Measurements from ENCODE around the gene FBXO7. TPM values are rescaled to one million over a fixed set of nuclear protein-coding genes. Genes with fewer than 3 reads are reported as not detected.

Gene FBXO7
- total RNA-seq, 2 experiments from 2014 or later, result 95.4 to 97.1 TPM

DNA sequence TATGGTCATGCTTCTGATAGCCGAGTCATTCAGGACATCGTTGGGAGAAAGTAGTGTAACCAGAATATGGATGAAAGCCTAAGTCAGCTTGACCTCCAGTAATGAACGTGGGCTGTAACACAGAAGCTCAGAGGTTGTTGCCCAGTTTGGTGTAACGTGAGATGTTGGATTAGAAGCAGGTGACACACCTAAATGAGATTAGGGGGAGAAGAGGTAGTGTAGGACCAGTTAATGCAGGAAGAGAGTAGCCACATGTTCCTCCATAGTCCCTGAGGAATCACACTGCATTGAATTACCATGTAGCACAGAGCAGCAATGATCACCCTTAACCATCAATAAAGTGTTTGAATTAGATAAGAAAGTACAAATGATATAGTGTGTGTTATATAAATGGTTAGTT, 20.4 kb downstream of the FBXO7 start:
- Mint-ChIP-seq H3K4me1 (no peaks in the 10 kb centered on the region), H3K4me3 (no peak overlapping the region), H3K27me3 (no peaks in the 10 kb centered on the region), H3K27ac (no peak overlapping the region), H3K36me3 (ENCODE audit: low read depth) (peaks cover 86% of the 10 kb centered on the region), H3K9me3 (no peaks in the 10 kb centered on the region)
- DNase-seq, result no peak
- ChIA-PET CTCF (interaction anchor here (0.6 kb wide), 1 partner anchor 365 kb away, joined by 3 read pairs; no protein-coding TSS in a partner anchor), POLR2A (interaction anchor here (0.7 kb wide), 1 partner anchor 19 kb away, joined by 3 read pairs; no protein-coding TSS in a partner anchor)

- CTCF ChIA-PET, result interaction anchor here (1.4 kb wide), 1 partner anchor 25 kb away, joined by 4 read pairs; the partner anchor contains the start of gene FBXO7
- POLR2A ChIA-PET, result no interaction called here
- no peaks in the 10 kb centered on the region for H3K4me1 Mint-ChIP-seq
Measured at GRCh38 chr22:32499666-32500065, 25.1 kb downstream of the FBXO7 start.

GRCh38 chr22:32501836-32502752, 27.5 kb downstream of the FBXO7 start:
- CTCF ChIA-PET, result no interaction called here
- Mint-ChIP-seq H3K36me3 (ENCODE audit: low read depth) (peaks cover 35% of the 10 kb centered on the region), H3K27me3 (no peaks in the 10 kb centered on the region), H3K9me3 (no peaks in the 10 kb centered on the region), H3K27ac (no peak overlapping the region), H3K4me3 (no peak overlapping the region), H3K4me1 (no peaks in the 10 kb centered on the region)
- POLR2A ChIA-PET, result interaction anchor here (0.7 to 1.0 kb wide), 2 partner anchors 27 to 28 kb away, joined by 3 read pairs; partner anchors contain the start of gene FBXO7
- no peak for DNase-seq

More at GRCh38 chr22:32499666-32500065, 25.1 kb downstream of the FBXO7 start:
- Mint-ChIP-seq H3K27ac (no peak overlapping the region), H3K36me3 (ENCODE audit: low read depth) (peaks cover 52% of the 10 kb centered on the region), H3K9me3 (no peaks in the 10 kb centered on the region), H3K27me3 (no peaks in the 10 kb centered on the region), H3K4me3 (no peak overlapping the region)
- DNase-seq, result no peak

GRCh38 chr22:32509045-32509444, 34.4 kb downstream of the FBXO7 start:
- H3K36me3 Mint-ChIP-seq (ENCODE audit: low read depth), result no peaks in the 10 kb centered on the region
- CTCF ChIA-PET, result no interaction called here
- POLR2A ChIA-PET, result no interaction called here
- H3K4me3 Mint-ChIP-seq, result no peak overlapping the region
- DNase-seq, result no peak
- no peaks in the 10 kb centered on the region for H3K27me3 Mint-ChIP-seq
- no peaks in the 10 kb centered on the region for H3K9me3 Mint-ChIP-seq
- H3K27ac Mint-ChIP-seq, result no peak overlapping the region
- no peaks in the 10 kb centered on the region for H3K4me1 Mint-ChIP-seq

DNA sequence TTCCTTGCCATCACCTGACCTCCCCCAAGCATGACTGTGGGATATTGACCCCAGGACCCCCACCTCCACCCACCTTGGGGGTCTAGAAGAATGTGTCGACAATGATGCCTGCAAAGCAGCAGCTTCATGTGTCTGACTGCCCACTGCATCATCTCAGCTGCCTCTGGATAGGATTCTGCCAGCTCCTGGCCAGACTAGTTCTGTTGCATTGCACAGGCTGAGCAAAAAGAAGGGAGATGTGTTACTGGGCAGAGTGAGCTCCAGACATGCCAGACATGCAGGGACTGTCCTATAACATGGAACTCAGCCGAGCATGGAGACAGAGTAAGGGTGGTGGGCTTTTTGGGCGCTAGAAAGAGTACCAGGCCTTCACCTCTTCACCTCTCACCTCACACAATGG, 36.7 kb downstream of the FBXO7 start:
- Mint-ChIP-seq H3K4me3 (no peak overlapping the region), H3K36me3 (ENCODE audit: low read depth) (no peaks in the 10 kb centered on the region), H3K9me3 (no peaks in the 10 kb centered on the region), H3K4me1 (no peaks in the 10 kb centered on the region), H3K27me3 (no peaks in the 10 kb centered on the region), H3K27ac (no peak overlapping the region)
- POLR2A ChIA-PET, result no interaction called here
- no peak for DNase-seq
- CTCF ChIA-PET, result no interaction called here

DNA sequence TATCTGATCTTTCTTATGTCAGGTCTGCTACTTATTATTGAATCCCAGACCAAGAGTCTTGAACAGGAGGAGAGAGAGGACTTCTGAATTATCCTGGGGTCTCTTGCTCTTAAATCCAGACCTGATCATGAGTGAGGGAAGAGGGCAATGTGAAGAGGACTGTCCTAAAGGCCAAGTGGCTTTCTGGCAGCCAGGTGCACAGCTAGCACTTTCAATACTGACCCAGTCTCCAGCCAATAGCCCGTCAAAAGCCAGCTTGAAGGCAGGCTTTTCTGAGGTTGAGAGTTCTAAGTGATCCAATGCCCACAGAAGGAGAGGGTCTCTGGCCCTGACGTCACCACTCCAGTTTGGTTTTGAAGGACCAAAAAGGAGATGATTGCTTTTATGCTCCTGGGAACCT, 37.2 kb downstream of the FBXO7 start:
- ChIA-PET CTCF (no interaction called here), POLR2A (no interaction called here)
- DNase-seq, result no peak
- no peaks in the 10 kb centered on the region for H3K36me3 Mint-ChIP-seq (ENCODE audit: low read depth)
- H3K9me3 Mint-ChIP-seq, result no peaks in the 10 kb centered on the region
- H3K4me3 Mint-ChIP-seq, result no peak overlapping the region
- H3K27ac Mint-ChIP-seq, result no peak overlapping the region
- no peaks in the 10 kb centered on the region for H3K4me1 Mint-ChIP-seq
- H3K27me3 Mint-ChIP-seq, result no peaks in the 10 kb centered on the region

DNA sequence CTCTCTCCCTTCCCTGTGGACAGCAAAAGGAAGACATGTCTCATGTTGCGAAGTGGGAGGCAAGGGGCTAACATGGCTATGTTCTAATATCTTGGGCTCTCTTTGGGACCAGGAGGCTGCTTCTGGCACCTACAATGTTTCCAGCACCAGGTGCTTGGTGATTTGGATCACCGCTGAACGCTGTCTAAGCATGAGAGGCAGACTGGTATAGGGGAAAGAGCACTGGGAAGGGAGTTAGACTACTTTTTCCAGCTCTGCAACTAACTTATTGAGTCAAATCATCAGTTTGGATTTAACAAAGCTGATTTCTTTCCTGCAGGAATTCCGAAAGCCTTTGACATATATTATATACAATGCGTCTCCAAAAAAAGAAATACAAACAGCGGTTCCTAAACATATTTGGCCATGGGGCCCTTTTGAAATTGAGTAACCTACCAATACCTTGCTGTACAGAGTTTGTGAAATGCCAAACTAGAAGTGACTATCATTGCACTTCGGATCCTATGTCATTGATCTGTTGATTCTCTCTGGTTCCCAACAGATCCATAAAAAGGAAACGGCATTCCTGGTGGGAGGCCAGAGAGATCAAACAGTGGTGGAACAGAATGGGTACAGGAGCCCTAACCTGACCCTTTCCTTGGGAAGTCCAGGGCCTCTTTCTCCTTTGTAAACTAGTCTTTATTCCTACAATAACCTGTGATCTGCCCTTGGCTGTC, 37.8 kb downstream of the FBXO7 start:
- no peaks in the 10 kb centered on the region for H3K9me3 Mint-ChIP-seq
- POLR2A ChIA-PET, result no interaction called here
- no peaks in the 10 kb centered on the region for H3K4me1 Mint-ChIP-seq
- DNase-seq, result no peak
- no peak overlapping the region for H3K4me3 Mint-ChIP-seq
- no peaks in the 10 kb centered on the region for H3K27me3 Mint-ChIP-seq
- CTCF ChIA-PET, result no interaction called here
- H3K36me3 Mint-ChIP-seq (ENCODE audit: low read depth), result no peaks in the 10 kb centered on the region
- H3K27ac Mint-ChIP-seq, result no peak overlapping the region

DNA sequence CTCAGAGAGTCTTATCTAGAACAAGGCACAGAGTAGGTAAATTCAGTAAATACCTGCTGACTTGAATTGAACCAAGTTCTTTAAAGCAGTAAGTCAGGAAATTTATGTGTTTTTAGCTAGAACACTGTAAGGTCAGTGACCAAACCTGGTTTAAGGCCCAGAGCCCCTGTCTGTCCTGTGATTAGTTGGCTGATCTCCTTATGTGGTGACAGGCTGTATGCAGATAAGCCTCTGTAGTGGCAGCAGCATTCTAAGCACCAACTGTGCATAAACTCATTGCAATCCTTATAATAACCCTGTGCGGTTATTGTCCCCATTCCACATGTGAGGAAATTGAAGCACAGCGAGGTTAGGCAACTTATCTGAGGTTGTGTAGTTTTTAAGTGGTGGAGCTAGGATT, 40.5 kb downstream of the FBXO7 start:
- Mint-ChIP-seq H3K4me3 (no peak overlapping the region), H3K36me3 (ENCODE audit: low read depth) (no peaks in the 10 kb centered on the region), H3K27ac (no peak overlapping the region), H3K4me1 (no peaks in the 10 kb centered on the region), H3K27me3 (no peaks in the 10 kb centered on the region), H3K9me3 (no peaks in the 10 kb centered on the region)
- POLR2A ChIA-PET, result no interaction called here
- DNase-seq, result no peak
- CTCF ChIA-PET, result no interaction called here

DNA sequence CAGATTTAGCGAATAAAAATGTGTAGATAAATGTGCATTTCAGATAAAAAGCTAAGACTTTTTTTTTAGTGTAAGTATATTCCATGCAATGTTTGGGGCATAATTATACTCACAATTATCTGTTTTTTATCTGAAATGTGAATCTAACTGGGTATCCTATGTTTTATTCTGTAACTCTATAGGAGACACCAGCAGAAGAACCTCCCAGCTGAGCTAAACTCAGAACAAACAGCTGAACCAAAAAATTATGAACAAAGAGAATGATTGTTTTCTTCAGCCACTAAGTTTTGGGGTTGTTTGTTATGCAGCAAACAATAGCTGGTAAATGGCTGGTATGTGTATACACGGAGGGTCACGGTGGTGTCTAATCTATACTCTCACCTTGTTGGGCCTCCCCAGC, 42.9 kb downstream of the FBXO7 start:
- Mint-ChIP-seq H3K27ac (no peak overlapping the region), H3K27me3 (peaks cover 2% of the 10 kb centered on the region), H3K4me3 (no peak overlapping the region), H3K9me3 (no peaks in the 10 kb centered on the region), H3K4me1 (no peaks in the 10 kb centered on the region), H3K36me3 (ENCODE audit: low read depth) (no peaks in the 10 kb centered on the region)
- DNase-seq, result no peak
- CTCF ChIA-PET, result interaction anchor here (2.5 kb wide), 1 partner anchor 540 kb away, joined by 6 read pairs; no protein-coding TSS in a partner anchor
- POLR2A ChIA-PET, result interaction anchor here (0.8 kb wide), 1 partner anchor 41 kb away, joined by 3 read pairs; no protein-coding TSS in a partner anchor

- peaks cover 3% of the 10 kb centered on the region for H3K27me3 Mint-ChIP-seq
- no peaks in the 10 kb centered on the region for H3K4me1 Mint-ChIP-seq
- H3K4me3 Mint-ChIP-seq, result no peak overlapping the region
- ChIA-PET CTCF (interaction anchor here (1.4 to 2.5 kb wide), 2 partner anchors 36 to 541 kb away, joined by 3 to 6 read pairs; no protein-coding TSS in a partner anchor), POLR2A (no interaction called here)
- no peak for DNase-seq
- H3K27ac Mint-ChIP-seq, result no peak overlapping the region
- no peaks in the 10 kb centered on the region for H3K9me3 Mint-ChIP-seq
- H3K36me3 Mint-ChIP-seq (ENCODE audit: low read depth), result no peaks in the 10 kb centered on the region
Measured at GRCh38 chr22:32517921-32518320, 43.3 kb downstream of the FBXO7 start.

DNA sequence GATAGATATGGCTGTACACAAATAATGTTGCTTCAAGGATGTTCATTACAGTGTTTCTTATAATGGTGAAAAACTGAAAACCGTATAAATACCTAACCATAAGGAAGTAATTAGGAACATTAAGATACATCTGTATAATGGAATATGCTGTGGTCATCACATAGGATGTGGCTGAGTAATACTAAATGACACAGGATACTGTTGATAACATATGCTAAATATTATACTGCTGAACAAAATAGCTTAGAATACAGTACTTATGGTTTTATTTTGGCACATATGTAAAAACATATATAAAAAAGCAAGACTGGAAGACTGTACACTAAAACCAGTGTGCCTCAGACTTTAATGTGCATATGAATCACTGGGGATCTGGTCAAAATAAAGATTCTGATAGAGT, 43.8 kb downstream of the FBXO7 start:
- no peaks in the 10 kb centered on the region for H3K4me1 Mint-ChIP-seq
- DNase-seq, result no peak
- no peaks in the 10 kb centered on the region for H3K9me3 Mint-ChIP-seq
- ChIA-PET POLR2A (no interaction called here), CTCF (interaction anchor here (1.4 to 2.5 kb wide), 2 partner anchors 36 to 541 kb away, joined by 3 to 6 read pairs; no protein-coding TSS in a partner anchor)
- H3K27me3 Mint-ChIP-seq, result peaks cover 3% of the 10 kb centered on the region
- no peaks in the 10 kb centered on the region for H3K36me3 Mint-ChIP-seq (ENCODE audit: low read depth)
- H3K4me3 Mint-ChIP-seq, result no peak overlapping the region
- no peak overlapping the region for H3K27ac Mint-ChIP-seq

DNA sequence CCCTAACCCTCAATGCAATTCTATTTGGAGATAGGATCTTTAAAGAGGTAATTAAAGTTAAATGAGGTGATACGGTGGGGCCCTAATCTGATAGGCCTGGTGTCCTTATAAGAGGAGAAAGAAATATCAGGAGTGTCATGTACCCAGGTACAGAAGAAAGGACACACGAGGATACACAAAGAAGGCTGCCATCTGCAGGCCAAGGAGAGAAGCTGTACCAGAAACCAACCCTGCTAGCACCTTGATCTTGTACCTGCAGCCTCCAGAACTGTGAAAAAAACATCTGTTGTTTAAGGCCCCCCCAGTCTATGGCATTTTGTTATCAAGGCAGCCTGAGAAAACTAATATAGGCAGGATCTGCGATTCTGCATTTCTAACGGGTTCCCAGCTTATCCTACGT, 44.2 kb downstream of the FBXO7 start:
- Mint-ChIP-seq H3K4me3 (no peak overlapping the region), H3K4me1 (no peaks in the 10 kb centered on the region), H3K27me3 (peaks cover 3% of the 10 kb centered on the region), H3K9me3 (no peaks in the 10 kb centered on the region), H3K27ac (no peak overlapping the region), H3K36me3 (ENCODE audit: low read depth) (no peaks in the 10 kb centered on the region)
- ChIA-PET CTCF (interaction anchor here (1.4 to 2.5 kb wide), 2 partner anchors 37 to 542 kb away, joined by 3 to 6 read pairs; no protein-coding TSS in a partner anchor), POLR2A (no interaction called here)
- DNase-seq, result no peak

DNA sequence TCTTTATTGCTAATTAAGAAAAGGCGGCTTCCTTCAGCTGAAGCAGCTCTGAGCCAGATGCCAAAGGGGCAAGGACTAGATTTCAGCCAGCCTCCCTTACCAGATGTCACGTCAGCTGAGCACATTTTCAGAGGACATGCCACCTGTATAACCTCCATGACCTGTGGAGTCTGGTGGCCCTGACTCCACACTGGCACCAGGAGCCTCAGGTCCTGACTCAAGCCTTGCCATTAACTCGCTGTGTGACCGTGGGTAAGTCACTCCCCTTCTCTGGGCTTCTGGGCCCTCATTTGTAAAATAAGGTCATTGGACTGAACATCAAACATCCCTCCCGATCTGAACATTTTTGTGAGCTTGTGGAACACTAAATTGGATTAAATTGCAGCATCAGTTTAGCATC, 46.0 kb downstream of the FBXO7 start:
- DNase-seq, result no peak
- no peaks in the 10 kb centered on the region for H3K9me3 Mint-ChIP-seq
- no peaks in the 10 kb centered on the region for H3K36me3 Mint-ChIP-seq (ENCODE audit: low read depth)
- no peak overlapping the region for H3K27ac Mint-ChIP-seq
- H3K4me1 Mint-ChIP-seq, result no peaks in the 10 kb centered on the region
- ChIA-PET POLR2A (no interaction called here), CTCF (interaction anchor here (2.0 kb wide), 1 partner anchor 276 kb away, joined by 4 read pairs; no protein-coding TSS in a partner anchor)
- peaks cover 3% of the 10 kb centered on the region for H3K27me3 Mint-ChIP-seq
- H3K4me3 Mint-ChIP-seq, result no peak overlapping the region
